GM12873 (cell line): Measurements from ENCODE around the gene C11orf16.

Source experiments
- TF ChIP-seq, protein P1 (sequence below): IDR thresholded peaks from 2 replicates; pipeline ENCODE4 v1.5.1; 2012; ENCODE audit warnings: low read depth, mild to moderate bottlenecking, moderate library complexity, low read length, control low read depth; ENCODE audit not compliant: insufficient read depth; ENCODE audit errors: missing control alignments

The C11orf16 gene, protein sequence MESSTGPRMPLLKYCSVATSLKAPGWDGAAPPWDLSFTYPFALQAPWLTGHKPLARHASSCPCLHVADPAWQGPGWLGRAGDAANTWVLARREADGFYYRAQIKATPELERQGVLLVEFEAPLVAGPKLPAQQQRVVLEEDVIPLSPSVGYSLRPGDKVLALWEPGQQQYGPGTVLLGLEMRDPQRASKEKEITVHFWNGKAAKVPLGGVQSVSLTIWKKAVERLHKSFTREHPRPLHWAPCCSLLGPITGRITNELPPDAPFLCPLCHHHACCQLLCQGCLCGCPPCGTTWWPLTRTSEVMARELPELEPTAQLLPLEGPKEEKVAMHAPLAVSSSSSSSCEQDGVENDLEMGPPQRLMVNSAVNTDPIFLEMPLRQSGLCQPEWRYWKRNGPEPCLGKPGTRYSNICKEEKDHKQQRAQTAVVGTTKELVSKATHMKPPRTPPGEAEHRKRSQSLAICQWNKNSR

GRCh38 chr11:8932564-8933180 is at the start of gene C11orf16:
C11orf16 (minus strand) TSS chr11:8932947; CDS start chr11:8932308, 639 bp downstream.
- TF ChIP-seq, protein P1, sequence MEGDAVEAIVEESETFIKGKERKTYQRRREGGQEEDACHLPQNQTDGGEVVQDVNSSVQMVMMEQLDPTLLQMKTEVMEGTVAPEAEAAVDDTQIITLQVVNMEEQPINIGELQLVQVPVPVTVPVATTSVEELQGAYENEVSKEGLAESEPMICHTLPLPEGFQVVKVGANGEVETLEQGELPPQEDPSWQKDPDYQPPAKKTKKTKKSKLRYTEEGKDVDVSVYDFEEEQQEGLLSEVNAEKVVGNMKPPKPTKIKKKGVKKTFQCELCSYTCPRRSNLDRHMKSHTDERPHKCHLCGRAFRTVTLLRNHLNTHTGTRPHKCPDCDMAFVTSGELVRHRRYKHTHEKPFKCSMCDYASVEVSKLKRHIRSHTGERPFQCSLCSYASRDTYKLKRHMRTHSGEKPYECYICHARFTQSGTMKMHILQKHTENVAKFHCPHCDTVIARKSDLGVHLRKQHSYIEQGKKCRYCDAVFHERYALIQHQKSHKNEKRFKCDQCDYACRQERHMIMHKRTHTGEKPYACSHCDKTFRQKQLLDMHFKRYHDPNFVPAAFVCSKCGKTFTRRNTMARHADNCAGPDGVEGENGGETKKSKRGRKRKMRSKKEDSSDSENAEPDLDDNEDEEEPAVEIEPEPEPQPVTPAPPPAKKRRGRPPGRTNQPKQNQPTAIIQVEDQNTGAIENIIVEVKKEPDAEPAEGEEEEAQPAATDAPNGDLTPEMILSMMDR, result no peak

DNA sequence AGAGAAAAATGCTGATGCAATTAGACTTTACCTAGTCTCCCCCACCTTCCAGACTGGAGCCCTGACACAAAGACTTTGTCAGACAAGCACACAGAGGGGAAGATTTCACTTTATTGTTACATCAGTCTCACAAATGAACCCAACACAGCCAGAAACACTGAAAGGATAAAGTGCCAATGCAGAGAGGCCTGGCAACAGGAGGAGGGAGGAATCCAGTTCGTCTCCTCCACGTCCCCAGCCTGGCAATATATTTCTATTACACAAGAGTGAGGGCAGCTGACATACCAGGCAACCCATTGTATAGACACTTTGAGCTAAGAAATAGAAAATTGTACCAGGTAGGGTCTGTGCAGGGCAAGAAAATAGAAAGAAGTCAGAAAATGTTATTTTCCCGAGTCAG is 47.7 kb upstream of the C11orf16 start:
- TF ChIP-seq, protein P1, result no peak

GRCh38 chr11:8973121-8973520 is 40.4 kb upstream of the C11orf16 start:
- TF ChIP-seq, protein P1, result no peak

DNA sequence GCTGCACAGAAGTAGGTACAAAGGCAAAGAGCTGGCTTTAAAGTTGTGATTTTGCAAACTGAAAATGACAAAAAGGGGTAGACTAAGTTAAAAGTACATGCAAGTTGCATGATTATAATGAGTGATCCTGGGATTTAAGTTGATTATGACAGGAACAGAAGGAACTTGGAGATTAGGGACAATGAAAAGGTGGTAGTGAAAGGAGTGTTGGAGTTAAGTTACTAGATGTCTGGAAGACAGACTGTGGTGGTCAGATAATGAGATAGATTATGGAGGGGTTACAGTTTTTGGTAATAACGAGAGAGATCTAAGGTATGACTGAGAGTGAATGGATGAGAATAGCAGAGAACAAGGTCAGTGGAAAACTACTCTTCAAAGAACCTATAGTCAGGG is 39.2 kb upstream of the C11orf16 start:
- TF ChIP-seq, protein P1, result no peak

DNA sequence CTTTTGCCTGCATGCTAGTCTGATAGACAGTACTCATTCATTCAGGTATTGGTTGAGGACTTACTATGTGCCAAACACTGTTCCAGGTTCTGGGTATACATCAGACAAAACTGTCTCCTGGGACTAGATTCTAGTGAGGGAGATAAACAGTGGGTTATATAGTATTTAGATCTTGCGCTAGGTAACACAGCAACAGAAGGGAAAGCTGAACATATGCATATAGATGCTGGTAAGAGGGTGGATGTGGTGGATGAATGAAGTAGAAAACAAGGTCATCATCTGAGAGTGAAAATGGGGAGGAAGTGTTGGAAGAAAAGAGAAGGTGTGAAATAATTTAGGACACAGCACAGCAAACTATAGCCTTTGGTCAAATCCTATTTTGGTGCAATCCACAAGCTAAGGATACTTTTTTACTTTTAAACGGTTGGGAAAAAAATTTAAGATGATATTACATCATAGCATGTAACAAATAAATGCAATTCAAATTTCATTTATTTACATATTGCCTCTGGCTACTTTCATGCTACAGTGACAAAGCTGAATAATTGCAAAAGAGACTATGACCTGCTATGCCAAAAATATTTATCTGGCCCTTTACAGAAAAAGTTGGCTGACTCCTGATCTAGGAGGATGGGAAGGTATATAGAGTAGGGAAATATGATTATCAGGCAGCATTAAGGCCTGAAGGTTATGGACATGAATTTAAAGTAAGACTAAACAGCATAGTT is 38.6 kb upstream of the C11orf16 start:
- TF ChIP-seq, protein P1, result no peak

GRCh38 chr11:8967184-8967583 is 34.4 kb upstream of the C11orf16 start:
- TF ChIP-seq, protein P1, result no peak
